HepG2 (cell line): ENCODE results near the gene DSTN. TPM values are rescaled to one million over a fixed set of nuclear protein-coding genes. Genes with fewer than 3 reads are reported as not detected.
A peak's percentile ranks its signal among the peaks of the same experiment; 100 is the strongest.

ENCODE experiments used
- CC2D1A ChIP-seq: sonication (generic); formaldehyde crosslinking; IDR thresholded peaks from 2 replicates; pipeline ENCODE4 v1.8.1; 2023; ENCODE audit warnings: mild to moderate bottlenecking, missing genetic modification reagents
- DNMT1 ChIP-seq: sonication (generic); formaldehyde crosslinking; IDR thresholded peaks from 2 replicates; pipeline ENCODE4 v1.5.1; 2020; ENCODE audit warnings: mild to moderate bottlenecking, missing genetic modification reagents
- EEA1 ChIP-seq: sonication (generic); formaldehyde crosslinking; IDR thresholded peaks from 2 replicates; pipeline ENCODE4 v1.5.1; 2020; ENCODE audit warnings: mild to moderate bottlenecking, missing genetic modification reagents, borderline replicate concordance
- FOSL2 ChIP-seq: sonication (generic); formaldehyde crosslinking; IDR thresholded peaks from 2 replicates; pipeline ENCODE4 v1.4.0; 2020; ENCODE audit warnings: missing genetic modification reagents
- GATA4 ChIP-seq: sonication (generic); IDR thresholded peaks from 2 replicates; pipeline ENCODE4 v1.6.1; 2016; ENCODE audit warnings: antibody characterized with exemption, low read depth, borderline replicate concordance
- GLI4 ChIP-seq: sonication (generic); formaldehyde crosslinking; IDR thresholded peaks from 2 replicates; pipeline ENCODE4 v1.5.1; 2020; ENCODE audit warnings: missing genetic modification reagents, mild to moderate bottlenecking, moderate library complexity, borderline replicate concordance
- GZF1 ChIP-seq: sonication (generic); formaldehyde crosslinking; IDR thresholded peaks from 2 replicates; pipeline ENCODE4 v1.5.1; 2020; ENCODE audit warnings: mild to moderate bottlenecking, missing genetic modification reagents
- HIVEP1 ChIP-seq: sonication (generic); formaldehyde crosslinking; IDR thresholded peaks from 2 replicates; pipeline ENCODE4 v1.4.0; 2020; ENCODE audit warnings: mild to moderate bottlenecking, missing genetic modification reagents
- HNRNPL ChIP-seq: fragments of 200-400 bp; formaldehyde crosslinking; IDR thresholded peaks from 2 replicates; pipeline ENCODE4 v1.6.1; 2017; ENCODE audit warnings: mild to moderate bottlenecking, low read depth, low read length
- MLXIP ChIP-seq: sonication (generic); formaldehyde crosslinking; IDR thresholded peaks from 2 replicates; pipeline ENCODE4 v1.9.0; 2021; ENCODE audit warnings: missing genetic modification reagents, borderline replicate concordance
- MTF2 ChIP-seq: sonication (generic); formaldehyde crosslinking; IDR thresholded peaks from 2 replicates; pipeline ENCODE4 v1.5.0; 2020; ENCODE audit warnings: missing genetic modification reagents, borderline replicate concordance
- SPEN ChIP-seq: sonication (generic); formaldehyde crosslinking; IDR thresholded peaks from 2 replicates; pipeline ENCODE4 v1.5.1; 2020; ENCODE audit warnings: low read depth, mild to moderate bottlenecking, missing genetic modification reagents
- ZNF331 ChIP-seq: sonication (generic); formaldehyde crosslinking; IDR thresholded peaks from 2 replicates; pipeline ENCODE4 v1.4.0; 2020; ENCODE audit warnings: missing genetic modification reagents
- ZNF616 ChIP-seq: sonication (generic); formaldehyde crosslinking; IDR thresholded peaks from 2 replicates; pipeline ENCODE4 v1.5.0; 2020; ENCODE audit warnings: low read depth, mild to moderate bottlenecking, missing genetic modification reagents
- ZNF687 ChIP-seq: sonication (generic); formaldehyde crosslinking; IDR thresholded peaks from 2 replicates; pipeline ENCODE4 v1.5.1; 2020; ENCODE audit warnings: mild to moderate bottlenecking, missing genetic modification reagents, moderate library complexity
- polyA plus RNA-seq, 8 experiments: library from polyadenylated mRNA; depleted of rRNA in 3 of 8; stranded (reverse) in 7 of 8; unstranded in 1 of 8; fragments of >200 nt; fragmentation: Illumina TruSeq in 4 of 8; extraction: Trizol in 4 of 8; gene quantifications; 2 replicates each; pipeline versions ENCODE4 v1.2.1 to v1.2.3, GENCODE V29; 2011 to 2016; ENCODE audit warnings: low read depth in 4 of 8, missing spikeins in 1 of 8, mixed read lengths in 1 of 8; ENCODE audit not compliant: insufficient read depth in 1 of 8
- total RNA-seq, 5 experiments: library from RNA; depleted of rRNA; stranded (reverse); fragments of >200 nt; fragmentation: Illumina TruSeq; extraction: Trizol; gene quantifications; 2 replicates each; pipeline ENCODE4 v1.2.3, GENCODE V29; 2016; ENCODE audit warnings: low read depth in 1 of 5
- TF ChIP-seq, protein P1 (sequence below): sonication (generic); formaldehyde crosslinking; IDR thresholded peaks from 2 replicates; pipeline ENCODE4 v1.4.0; 2020; ENCODE audit warnings: mild to moderate bottlenecking, missing genetic modification reagents

DSTN gene
- total and polyA plus RNA-seq, 2 of the 13 experiments (the other 11 are each of a cell fraction or from before 2014, with no cell fraction given), result 27.6 to 106 TPM

GRCh38 chr20:17624551-17625245 is 54.8 kb downstream of the DSTN start (continued):
- TF ChIP-seq ZNF687 (CRISPR knock-in tag) (0 out of 2 replicates have a peak, but pooled peaks have one; percentile 15), FOSL2 (CRISPR knock-in tag) (no peak), GLI4 (CRISPR knock-in tag) (no peak), ZNF616 (no peak), SPEN (CRISPR knock-in tag) (0 out of 2 replicates have a peak, but pooled peaks have one; percentile 19), DNMT1 (CRISPR knock-in tag) (0 out of 2 replicates have a peak, but pooled peaks have one; percentile 26), GATA4 (no peak), GZF1 (CRISPR knock-in tag) (no peak), MTF2 (CRISPR knock-in tag) (no peak), CC2D1A (CRISPR knock-in tag) (no peak), HNRNPL (peak; percentile 61; the same call in 1 of the 2 replicates), HIVEP1 (0 out of 2 replicates have a peak, but pooled peaks have one; percentile 24), ZNF331 (CRISPR knock-in tag) (no peak), EEA1 (CRISPR knock-in tag) (peak; percentile 82; the same call in 1 of the 2 replicates), MLXIP (no peak)
- TF ChIP-seq, protein P1, sequence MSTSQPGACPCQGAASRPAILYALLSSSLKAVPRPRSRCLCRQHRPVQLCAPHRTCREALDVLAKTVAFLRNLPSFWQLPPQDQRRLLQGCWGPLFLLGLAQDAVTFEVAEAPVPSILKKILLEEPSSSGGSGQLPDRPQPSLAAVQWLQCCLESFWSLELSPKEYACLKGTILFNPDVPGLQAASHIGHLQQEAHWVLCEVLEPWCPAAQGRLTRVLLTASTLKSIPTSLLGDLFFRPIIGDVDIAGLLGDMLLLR (CRISPR knock-in tag), result 0 out of 2 replicates have a peak, but pooled peaks have one; percentile 26
